CD14-positive monocyte (primary cell): ENCODE measurements around the gene RSRC1. TPM values are rescaled to one million over a fixed set of nuclear protein-coding genes. Genes with fewer than 3 reads are reported as not detected.

Experiments used
- DNase-seq, 3 donors: peaks; one replicate each; pipeline ENCODE4 v3.0.0-alpha.2; 2011 to 2022
- H2AFZ ChIP-seq: 2 replicates; pipeline ENCODE4 v1.6.0; 2012; ENCODE audit warnings: mild to moderate bottlenecking, low read depth, low read length, inconsistent platforms; ENCODE audit not compliant: insufficient read depth, poor library complexity, severe bottlenecking
- H3K27ac ChIP-seq, 2 donors: 1 replicate in 1 of 2; 2 replicates in 1 of 2; pipeline ENCODE4 v1.5.1; 2012 to 2013; ENCODE audit warnings: low read length in 2 of 2, control low read depth in 1 of 2, inconsistent platforms in 1 of 2, low read depth in 1 of 2, mild to moderate bottlenecking in 1 of 2
- H3K27me3 ChIP-seq, 2 donors: one replicate each; pipeline versions ENCODE4 v1.6.0 to v1.6.1; 2011 to 2013; ENCODE audit warnings: low read length in 2 of 2; ENCODE audit not compliant: control insufficient read depth in 2 of 2, insufficient read depth in 2 of 2
- H3K36me3 ChIP-seq, 2 donors: replicated peaks in 1 of 2; 1 replicate in 1 of 2; 2 replicates in 1 of 2; pipeline versions ENCODE4 v1.5.1 to v1.6.1; 2012 to 2013; ENCODE audit warnings: low read length in 2 of 2, control low read depth in 1 of 2, inconsistent platforms in 1 of 2, mild to moderate bottlenecking in 1 of 2; ENCODE audit not compliant: insufficient read depth in 2 of 2, control insufficient read depth in 1 of 2
- H3K4me1 ChIP-seq, 2 donors: 1 replicate in 1 of 2; 2 replicates in 1 of 2; pipeline versions ENCODE4 v1.5.1 to v1.6.1; 2012 to 2013; ENCODE audit warnings: low read length in 2 of 2, control low read depth in 1 of 2, inconsistent platforms in 1 of 2, mild to moderate bottlenecking in 1 of 2, moderate library complexity in 1 of 2; ENCODE audit not compliant: insufficient read depth in 2 of 2, control insufficient read depth in 1 of 2
- H3K4me2 ChIP-seq: replicated peaks from 2 replicates; pipeline ENCODE3; 2012; ENCODE audit warnings: low read length, moderate library complexity, mild to moderate bottlenecking; ENCODE audit not compliant: poor library complexity, severe bottlenecking; ENCODE audit errors: extremely low read depth
- H3K4me3 ChIP-seq, 3 experiments: fragments of 200-600 bp in 1 of 3; sonication (generic) in 1 of 3; replicated peaks in 1 of 3; 1 replicate in 2 of 3; 2 replicates in 1 of 3; pipeline ENCODE4 v1.5.1; 2011 to 2013; ENCODE audit warnings: low read length in 3 of 3, mild to moderate bottlenecking in 3 of 3, control low read depth in 2 of 3, low read depth in 2 of 3, inconsistent platforms in 1 of 3, moderate library complexity in 1 of 3
- H3K79me2 ChIP-seq: 2 replicates; pipeline ENCODE4 v1.6.0; 2012; ENCODE audit warnings: mild to moderate bottlenecking, control low read depth, inconsistent platforms, low read length, moderate library complexity; ENCODE audit not compliant: insufficient read depth
- H3K9ac ChIP-seq: 2 replicates; pipeline ENCODE4 v1.6.0; 2017; ENCODE audit warnings: low read length, mild to moderate bottlenecking; ENCODE audit not compliant: insufficient read depth, poor library complexity, severe bottlenecking
- H3K9me3 ChIP-seq, 2 donors: replicated peaks in 1 of 2; 1 replicate in 1 of 2; 2 replicates in 1 of 2; pipeline versions ENCODE4 v1.5.1 to v1.6.1; 2012 to 2013; ENCODE audit warnings: low read length in 2 of 2, control low read depth in 1 of 2; ENCODE audit not compliant: control insufficient read depth in 1 of 2, insufficient read depth in 1 of 2
- H4K20me1 ChIP-seq: 2 replicates; pipeline ENCODE4 v1.6.0; 2012; ENCODE audit warnings: mild to moderate bottlenecking, low read length, control low read depth, moderate library complexity; ENCODE audit not compliant: insufficient read depth
- H3K27ac Mint-ChIP-seq, 7 donors: one replicate each; pipeline ENCODE4 v1.8.0; 2020; ENCODE audit warnings: mild to moderate bottlenecking in 7 of 7, mixed read lengths in 7 of 7, moderate library complexity in 6 of 7, inconsistent platforms in 2 of 7
- H3K27me3 Mint-ChIP-seq, 3 donors: one replicate each; pipeline ENCODE4 v1.8.0; 2021 to 2022; ENCODE audit warnings: low read depth in 3 of 3, mild to moderate bottlenecking in 3 of 3, mixed read lengths in 3 of 3, moderate library complexity in 3 of 3, inconsistent platforms in 1 of 3
- H3K36me3 Mint-ChIP-seq, 2 donors: one replicate each; pipeline ENCODE4 v1.8.0; 2020; ENCODE audit warnings: mixed read lengths in 2 of 2, inconsistent platforms in 1 of 2, mild to moderate bottlenecking in 1 of 2
- H3K4me1 Mint-ChIP-seq: one replicate; pipeline ENCODE4 v1.8.0; 2020; ENCODE audit warnings: mild to moderate bottlenecking, mixed read lengths
- H3K4me3 Mint-ChIP-seq, 2 donors: one replicate each; pipeline ENCODE4 v1.8.0; 2020; ENCODE audit warnings: mild to moderate bottlenecking in 2 of 2, mixed read lengths in 2 of 2, moderate library complexity in 1 of 2
- H3K9me3 Mint-ChIP-seq, 7 donors: one replicate each; pipeline ENCODE4 v1.8.0; 2020 to 2022; ENCODE audit warnings: mixed read lengths in 7 of 7, mild to moderate bottlenecking in 6 of 7, moderate library complexity in 6 of 7, inconsistent platforms in 2 of 7
- WGBS: methylation state at CpG from one replicate; pipeline ENCODE4 v1.1.5; 2013; ENCODE audit warnings: missing lambda C conversion rate; ENCODE audit not compliant: insufficient coverage; 5-methylcytosine and 5-hydroxymethylcytosine counted together
- intact Hi-C, 2 donors: fragments of 100-400 bp; cut with micrococcal nuclease; formaldehyde crosslinking; loops; one replicate each; pipeline versions ENCODE4 v1.15.0 to v1.15.1; 2023
- polyA plus RNA-seq, 3 donors: library from polyadenylated mRNA; depleted of rRNA in 1 of 3; unstranded in 2 of 3; stranded (reverse) in 1 of 3; fragments of 300-500 nt in 2 of 3; fragments of >200 nt in 1 of 3; fragmentation: Illumina TruSeq in 2 of 3; gene quantifications; 1 replicate in 2 of 3; 2 replicates in 1 of 3; pipeline ENCODE4 v1.2.3, GENCODE V29; 2012 to 2021
- TF ChIP-seq, protein P1 (sequence below): fragments of 200-600 bp; IDR thresholded peaks from one replicate; pipeline ENCODE4 v1.8.0; 2022; ENCODE audit warnings: antibody characterized with exemption, mild to moderate bottlenecking

The RSRC1 gene
- polyA plus RNA-seq, 3 donors = 6.6 to 31.7 (median 15.1) TPM

DNA sequence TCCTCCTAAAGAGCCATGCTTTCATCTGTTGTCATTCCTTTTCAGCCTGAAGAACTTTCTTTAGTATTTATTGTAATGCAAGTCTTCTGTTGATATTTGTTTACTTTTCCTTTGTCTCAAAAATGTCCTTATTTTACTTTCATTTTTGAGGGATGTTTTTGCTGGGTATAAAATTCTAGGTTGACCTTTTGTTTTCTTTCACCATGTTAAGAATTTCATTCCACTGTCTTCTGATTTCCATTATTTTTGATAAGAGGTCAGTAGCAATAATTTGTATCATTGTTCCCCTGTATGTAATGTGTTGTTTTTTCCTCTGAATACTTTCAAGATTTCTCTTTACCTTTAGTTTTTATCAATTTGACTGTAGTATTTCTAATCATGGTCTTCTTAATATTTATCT lies 91.1 kb downstream of the RSRC1 start:
- no peaks in the 10 kb centered on the region for H3K4me1 Mint-ChIP-seq
- peaks cover 28 to 51% (median 43%) of the 10 kb centered on the region in 7 donors for H3K9me3 Mint-ChIP-seq

DNA sequence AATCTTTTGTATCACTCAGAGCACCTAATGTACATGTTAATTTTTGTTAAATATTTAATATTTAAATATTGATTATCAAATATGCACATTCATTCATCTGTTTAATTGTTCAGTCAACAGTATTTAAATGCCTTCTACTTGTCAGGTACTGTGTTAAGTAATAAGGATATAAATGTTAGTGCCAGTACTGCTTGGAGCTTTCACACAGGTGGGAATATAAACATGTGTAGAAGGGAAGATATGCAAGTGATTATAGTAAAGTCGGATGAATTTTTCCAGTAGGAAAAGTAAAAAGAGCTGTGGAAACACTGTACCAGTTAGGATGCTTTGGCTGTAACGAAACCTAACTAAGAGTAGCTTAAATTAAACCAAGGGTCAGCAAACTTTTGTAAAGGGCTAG lies 95.4 kb downstream of the RSRC1 start:
- H3K79me2 ChIP-seq = no peaks in the 10 kb centered on the region
- intact Hi-C loops = no loop called here

More for the DNA sequence above, 91.1 kb downstream of the RSRC1 start:
- Histone ChIP-seq H3K9me3 (peaks cover 20 to 36% of the 10 kb centered on the region in 2 donors), H3K79me2 (no peaks in the 10 kb centered on the region), H3K36me3 (peaks cover 0 to 30% of the 10 kb centered on the region in 2 donors), H2AFZ (no peak overlapping the region), H3K4me3 (no peak overlapping the region), H3K4me2 (no peak overlapping the region), H3K9ac (no peak overlapping the region), H4K20me1 (no peaks in the 10 kb centered on the region), H3K27me3 (no peaks in the 10 kb centered on the region), H3K4me1 (no peaks in the 10 kb centered on the region), H3K27ac (no peak overlapping the region)
- no peak for DNase-seq
- TF ChIP-seq, protein P1, sequence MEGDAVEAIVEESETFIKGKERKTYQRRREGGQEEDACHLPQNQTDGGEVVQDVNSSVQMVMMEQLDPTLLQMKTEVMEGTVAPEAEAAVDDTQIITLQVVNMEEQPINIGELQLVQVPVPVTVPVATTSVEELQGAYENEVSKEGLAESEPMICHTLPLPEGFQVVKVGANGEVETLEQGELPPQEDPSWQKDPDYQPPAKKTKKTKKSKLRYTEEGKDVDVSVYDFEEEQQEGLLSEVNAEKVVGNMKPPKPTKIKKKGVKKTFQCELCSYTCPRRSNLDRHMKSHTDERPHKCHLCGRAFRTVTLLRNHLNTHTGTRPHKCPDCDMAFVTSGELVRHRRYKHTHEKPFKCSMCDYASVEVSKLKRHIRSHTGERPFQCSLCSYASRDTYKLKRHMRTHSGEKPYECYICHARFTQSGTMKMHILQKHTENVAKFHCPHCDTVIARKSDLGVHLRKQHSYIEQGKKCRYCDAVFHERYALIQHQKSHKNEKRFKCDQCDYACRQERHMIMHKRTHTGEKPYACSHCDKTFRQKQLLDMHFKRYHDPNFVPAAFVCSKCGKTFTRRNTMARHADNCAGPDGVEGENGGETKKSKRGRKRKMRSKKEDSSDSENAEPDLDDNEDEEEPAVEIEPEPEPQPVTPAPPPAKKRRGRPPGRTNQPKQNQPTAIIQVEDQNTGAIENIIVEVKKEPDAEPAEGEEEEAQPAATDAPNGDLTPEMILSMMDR = no peak
- H3K36me3 Mint-ChIP-seq = peaks cover 41 to 54% of the 10 kb centered on the region in 2 donors
- intact Hi-C loops = no loop called here
- no peak overlapping the region for H3K4me3 Mint-ChIP-seq
- no peaks in the 10 kb centered on the region for H3K27me3 Mint-ChIP-seq
- H3K27ac Mint-ChIP-seq = no peak overlapping the region

More for the DNA sequence above, 95.4 kb downstream of the RSRC1 start:
- H3K27ac ChIP-seq = no peak overlapping the region
- no peak overlapping the region for H3K4me3 ChIP-seq
- H4K20me1 ChIP-seq = no peaks in the 10 kb centered on the region
- H3K36me3 Mint-ChIP-seq = peaks cover 26 to 28% of the 10 kb centered on the region in 2 donors
- no peak overlapping the region for H2AFZ ChIP-seq
- no peaks in the 10 kb centered on the region for H3K4me1 ChIP-seq
- TF ChIP-seq, protein P1 = no peak
- peaks cover 0 to 25% of the 10 kb centered on the region in 2 donors for H3K36me3 ChIP-seq
- peaks cover 6 to 16% of the 10 kb centered on the region in 2 donors for H3K9me3 ChIP-seq
- peaks cover 7 to 23% (median 14%) of the 10 kb centered on the region in 7 donors for H3K9me3 Mint-ChIP-seq
- H3K27me3 Mint-ChIP-seq = no peaks in the 10 kb centered on the region
- no peaks in the 10 kb centered on the region for H3K4me1 Mint-ChIP-seq
- no peak overlapping the region for H3K27ac Mint-ChIP-seq
- no peak for DNase-seq
- H3K4me2 ChIP-seq = no peak overlapping the region
- no peak overlapping the region for H3K9ac ChIP-seq
- H3K27me3 ChIP-seq = no peaks in the 10 kb centered on the region
- H3K4me3 Mint-ChIP-seq = no peak overlapping the region
- WGBS = no CpG with 5 or more reads among the region's 2 CpGs
